Measurements from ENCODE around the gene PANK2.

The PANK2 gene

GRCh38 chr20:3908667-3909066 lies 19.5 kb downstream of the PANK2 start:
- H3K27ac ChIP-seq (ENCODE audit: low read depth, low read length, poor library complexity, severe bottlenecking), result no peak overlapping the region

GRCh38 chr20:3909952-3910366 lies 20.8 kb downstream of the PANK2 start:
- H3K36me3 ChIP-seq (ENCODE audit: insufficient read depth, low read length), result peaks cover 75% of the 10 kb centered on the region
- H3F3A ChIP-seq (ENCODE audit: insufficient read depth, low read length), result no peaks in the 10 kb centered on the region
- no peaks in the 10 kb centered on the region for H3K9me3 ChIP-seq (ENCODE audit: low read length)
- H3K9me2 ChIP-seq (ENCODE audit: low read depth, low read length), result no peaks in the 10 kb centered on the region
- TF ChIP-seq CTCF (IDR thresholded peaks at IDR 0.05; ENCODE audit: low read length) (no peak), EZH2 (IDR thresholded peaks at IDR 0.05; ENCODE audit: borderline replicate concordance, low read length) (no peak)
- H3K4me2 ChIP-seq (ENCODE audit: low read length), result no peak overlapping the region
- peaks cover 65% of the 10 kb centered on the region for H3K79me2 ChIP-seq (ENCODE audit: insufficient read depth, low read length)
- H3K27me3 ChIP-seq (ENCODE audit: insufficient read depth, low read length), result no peaks in the 10 kb centered on the region
- H3K9ac ChIP-seq (ENCODE audit: low read length), result no peak overlapping the region
- no peaks in the 10 kb centered on the region for H4K20me1 ChIP-seq (ENCODE audit: insufficient read depth, low read length)
- peaks cover 35% of the 10 kb centered on the region for H3K4me1 ChIP-seq (ENCODE audit: insufficient read depth, low read length, severe bottlenecking)
- no peak overlapping the region for H3K27ac ChIP-seq (ENCODE audit: low read depth, low read length, poor library complexity, severe bottlenecking)
- no peak overlapping the region for H2AFZ ChIP-seq (ENCODE audit: low read length)
- no peak overlapping the region for H3K4me3 ChIP-seq (ENCODE audit: low read depth, low read length, poor library complexity, severe bottlenecking)

More at GRCh38 chr20:3908667-3909066, 19.5 kb downstream of the PANK2 start:
- H2AFZ ChIP-seq (ENCODE audit: low read length), result no peak overlapping the region
- H3K9me2 ChIP-seq (ENCODE audit: low read depth, low read length), result no peaks in the 10 kb centered on the region
- peaks cover 72% of the 10 kb centered on the region for H3K79me2 ChIP-seq (ENCODE audit: insufficient read depth, low read length)
- H3K36me3 ChIP-seq (ENCODE audit: insufficient read depth, low read length), result peaks cover 74% of the 10 kb centered on the region
- no peak overlapping the region for H3K9ac ChIP-seq (ENCODE audit: low read length)
- H3K4me1 ChIP-seq (ENCODE audit: insufficient read depth, low read length, severe bottlenecking), result peaks cover 46% of the 10 kb centered on the region
- H3K4me3 ChIP-seq (ENCODE audit: low read depth, low read length, poor library complexity, severe bottlenecking), result no peak overlapping the region
- H3K9me3 ChIP-seq (ENCODE audit: low read length), result no peaks in the 10 kb centered on the region
- H3K27me3 ChIP-seq (ENCODE audit: insufficient read depth, low read length), result no peaks in the 10 kb centered on the region
- no peak for TF ChIP-seq EZH2 (IDR thresholded peaks at IDR 0.05; ENCODE audit: borderline replicate concordance, low read length)
- TF ChIP-seq CTCF (IDR thresholded peaks at IDR 0.05; ENCODE audit: low read length), result no peak
- H3K4me2 ChIP-seq (ENCODE audit: low read length), result no peak overlapping the region
- H4K20me1 ChIP-seq (ENCODE audit: insufficient read depth, low read length), result no peaks in the 10 kb centered on the region
- no peaks in the 10 kb centered on the region for H3F3A ChIP-seq (ENCODE audit: insufficient read depth, low read length)

- TF ChIP-seq EZH2 (IDR thresholded peaks at IDR 0.05; ENCODE audit: borderline replicate concordance, low read length) (no peak), CTCF (IDR thresholded peaks at IDR 0.05; ENCODE audit: low read length) (no peak)
- H3K36me3 ChIP-seq (ENCODE audit: insufficient read depth, low read length), result peaks cover 82% of the 10 kb centered on the region
Observed at GRCh38 chr20:3910853-3911252, 21.7 kb downstream of the PANK2 start.

More at GRCh38 chr20:3910853-3911252, 21.7 kb downstream of the PANK2 start:
- H3K4me2 ChIP-seq (ENCODE audit: low read length), result no peak overlapping the region
- H2AFZ ChIP-seq (ENCODE audit: low read length), result no peak overlapping the region
- no peak overlapping the region for H3K9ac ChIP-seq (ENCODE audit: low read length)
- peaks cover 30% of the 10 kb centered on the region for H3K4me1 ChIP-seq (ENCODE audit: insufficient read depth, low read length, severe bottlenecking)
- no peak overlapping the region for H3K4me3 ChIP-seq (ENCODE audit: low read depth, low read length, poor library complexity, severe bottlenecking)
- H3K79me2 ChIP-seq (ENCODE audit: insufficient read depth, low read length), result peaks cover 60% of the 10 kb centered on the region
- H3K9me3 ChIP-seq (ENCODE audit: low read length), result no peaks in the 10 kb centered on the region
- no peaks in the 10 kb centered on the region for H3K27me3 ChIP-seq (ENCODE audit: insufficient read depth, low read length)
- H3K27ac ChIP-seq (ENCODE audit: low read depth, low read length, poor library complexity, severe bottlenecking), result no peak overlapping the region
- no peaks in the 10 kb centered on the region for H3F3A ChIP-seq (ENCODE audit: insufficient read depth, low read length)
- H3K9me2 ChIP-seq (ENCODE audit: low read depth, low read length), result no peaks in the 10 kb centered on the region
- H4K20me1 ChIP-seq (ENCODE audit: insufficient read depth, low read length), result 0 out of 2 replicates have a peak, but pooled peaks cover 3% of the 10 kb centered on the region
